CD14-positive monocyte (primary cell): ENCODE measurements around the gene OR52B2. TPM values are rescaled to one million over a fixed set of nuclear protein-coding genes. Genes with fewer than 3 reads are reported as not detected.

ENCODE experiments used
- DNase-seq, 3 donors: peaks; one replicate each; pipeline ENCODE4 v3.0.0-alpha.2; 2011 to 2022
- H2AFZ ChIP-seq: 2 replicates; pipeline ENCODE4 v1.6.0; 2012; ENCODE audit warnings: mild to moderate bottlenecking, low read depth, low read length, inconsistent platforms; ENCODE audit not compliant: insufficient read depth, poor library complexity, severe bottlenecking
- H3K27ac ChIP-seq, 2 donors: 1 replicate in 1 of 2; 2 replicates in 1 of 2; pipeline ENCODE4 v1.5.1; 2012 to 2013; ENCODE audit warnings: low read length in 2 of 2, control low read depth in 1 of 2, inconsistent platforms in 1 of 2, low read depth in 1 of 2, mild to moderate bottlenecking in 1 of 2
- H3K27me3 ChIP-seq, 2 donors: one replicate each; pipeline versions ENCODE4 v1.6.0 to v1.6.1; 2011 to 2013; ENCODE audit warnings: low read length in 2 of 2; ENCODE audit not compliant: control insufficient read depth in 2 of 2, insufficient read depth in 2 of 2
- H3K36me3 ChIP-seq, 2 donors: replicated peaks in 1 of 2; 1 replicate in 1 of 2; 2 replicates in 1 of 2; pipeline versions ENCODE4 v1.5.1 to v1.6.1; 2012 to 2013; ENCODE audit warnings: low read length in 2 of 2, control low read depth in 1 of 2, inconsistent platforms in 1 of 2, mild to moderate bottlenecking in 1 of 2; ENCODE audit not compliant: insufficient read depth in 2 of 2, control insufficient read depth in 1 of 2
- H3K4me1 ChIP-seq, 2 donors: 1 replicate in 1 of 2; 2 replicates in 1 of 2; pipeline versions ENCODE4 v1.5.1 to v1.6.1; 2012 to 2013; ENCODE audit warnings: low read length in 2 of 2, control low read depth in 1 of 2, inconsistent platforms in 1 of 2, mild to moderate bottlenecking in 1 of 2, moderate library complexity in 1 of 2; ENCODE audit not compliant: insufficient read depth in 2 of 2, control insufficient read depth in 1 of 2
- H3K4me2 ChIP-seq: replicated peaks from 2 replicates; pipeline ENCODE3; 2012; ENCODE audit warnings: low read length, moderate library complexity, mild to moderate bottlenecking; ENCODE audit not compliant: poor library complexity, severe bottlenecking; ENCODE audit errors: extremely low read depth
- H3K4me3 ChIP-seq, 3 experiments: fragments of 200-600 bp in 1 of 3; sonication (generic) in 1 of 3; replicated peaks in 1 of 3; 1 replicate in 2 of 3; 2 replicates in 1 of 3; pipeline ENCODE4 v1.5.1; 2011 to 2013; ENCODE audit warnings: low read length in 3 of 3, mild to moderate bottlenecking in 3 of 3, control low read depth in 2 of 3, low read depth in 2 of 3, inconsistent platforms in 1 of 3, moderate library complexity in 1 of 3
- H3K79me2 ChIP-seq: 2 replicates; pipeline ENCODE4 v1.6.0; 2012; ENCODE audit warnings: mild to moderate bottlenecking, control low read depth, inconsistent platforms, low read length, moderate library complexity; ENCODE audit not compliant: insufficient read depth
- H3K9ac ChIP-seq: 2 replicates; pipeline ENCODE4 v1.6.0; 2017; ENCODE audit warnings: low read length, mild to moderate bottlenecking; ENCODE audit not compliant: insufficient read depth, poor library complexity, severe bottlenecking
- H3K9me3 ChIP-seq, 2 donors: replicated peaks in 1 of 2; 1 replicate in 1 of 2; 2 replicates in 1 of 2; pipeline versions ENCODE4 v1.5.1 to v1.6.1; 2012 to 2013; ENCODE audit warnings: low read length in 2 of 2, control low read depth in 1 of 2; ENCODE audit not compliant: control insufficient read depth in 1 of 2, insufficient read depth in 1 of 2
- H4K20me1 ChIP-seq: 2 replicates; pipeline ENCODE4 v1.6.0; 2012; ENCODE audit warnings: mild to moderate bottlenecking, low read length, control low read depth, moderate library complexity; ENCODE audit not compliant: insufficient read depth
- H3K27ac Mint-ChIP-seq, 7 donors: one replicate each; pipeline ENCODE4 v1.8.0; 2020; ENCODE audit warnings: mild to moderate bottlenecking in 7 of 7, mixed read lengths in 7 of 7, moderate library complexity in 6 of 7, inconsistent platforms in 2 of 7
- H3K27me3 Mint-ChIP-seq, 3 donors: one replicate each; pipeline ENCODE4 v1.8.0; 2021 to 2022; ENCODE audit warnings: low read depth in 3 of 3, mild to moderate bottlenecking in 3 of 3, mixed read lengths in 3 of 3, moderate library complexity in 3 of 3, inconsistent platforms in 1 of 3
- H3K36me3 Mint-ChIP-seq, 2 donors: one replicate each; pipeline ENCODE4 v1.8.0; 2020; ENCODE audit warnings: mixed read lengths in 2 of 2, inconsistent platforms in 1 of 2, mild to moderate bottlenecking in 1 of 2
- H3K4me1 Mint-ChIP-seq: one replicate; pipeline ENCODE4 v1.8.0; 2020; ENCODE audit warnings: mild to moderate bottlenecking, mixed read lengths
- H3K4me3 Mint-ChIP-seq, 2 donors: one replicate each; pipeline ENCODE4 v1.8.0; 2020; ENCODE audit warnings: mild to moderate bottlenecking in 2 of 2, mixed read lengths in 2 of 2, moderate library complexity in 1 of 2
- H3K9me3 Mint-ChIP-seq, 7 donors: one replicate each; pipeline ENCODE4 v1.8.0; 2020 to 2022; ENCODE audit warnings: mixed read lengths in 7 of 7, mild to moderate bottlenecking in 6 of 7, moderate library complexity in 6 of 7, inconsistent platforms in 2 of 7
- CTCF ChIP-seq: fragments of 200-600 bp; IDR thresholded peaks from one replicate; pipeline ENCODE4 v1.8.0; 2022; ENCODE audit warnings: antibody characterized with exemption, mild to moderate bottlenecking
- WGBS: methylation state at CpG from one replicate; pipeline ENCODE4 v1.1.5; 2013; ENCODE audit warnings: missing lambda C conversion rate; ENCODE audit not compliant: insufficient coverage; 5-methylcytosine and 5-hydroxymethylcytosine counted together
- intact Hi-C, 2 donors: fragments of 100-400 bp; cut with micrococcal nuclease; formaldehyde crosslinking; loops; one replicate each; pipeline versions ENCODE4 v1.15.0 to v1.15.1; 2023
- polyA plus RNA-seq, 3 donors: library from polyadenylated mRNA; depleted of rRNA in 1 of 3; unstranded in 2 of 3; stranded (reverse) in 1 of 3; fragments of 300-500 nt in 2 of 3; fragments of >200 nt in 1 of 3; fragmentation: Illumina TruSeq in 2 of 3; gene quantifications; 1 replicate in 2 of 3; 2 replicates in 1 of 3; pipeline ENCODE4 v1.2.3, GENCODE V29; 2012 to 2021

OR52B2 gene
- polyA plus RNA-seq, 3 donors = not detected

DNA sequence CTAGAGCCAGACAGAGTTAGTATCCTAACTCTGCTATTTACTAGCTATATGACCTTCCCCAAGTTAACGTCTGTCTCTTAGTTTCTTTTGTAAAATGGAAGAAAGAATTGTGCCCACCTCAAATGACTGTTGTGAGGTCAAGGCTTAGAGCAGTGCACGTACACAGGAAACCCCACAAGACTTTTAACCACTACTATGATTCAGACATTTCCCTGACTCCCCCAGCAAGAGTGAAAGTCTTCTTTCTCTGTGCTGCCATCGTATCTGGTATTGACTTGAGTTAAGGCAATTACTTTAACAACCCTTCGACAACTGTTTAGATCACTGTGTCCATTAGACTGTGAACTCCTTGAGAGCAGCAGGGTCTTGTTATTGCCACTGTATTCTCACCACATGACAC lies 26.3 kb upstream of the OR52B2 start:
- no peak overlapping the region for H2AFZ ChIP-seq
- TF ChIP-seq CTCF = no peak
- peaks cover 0 to 3% (median 1%) of the 10 kb centered on the region in 3 donors for H3K27me3 Mint-ChIP-seq
- H3K27me3 ChIP-seq = no peaks in the 10 kb centered on the region
- peaks cover 15 to 39% of the 10 kb centered on the region in 2 donors for H3K36me3 Mint-ChIP-seq
- no peaks in the 10 kb centered on the region for H3K36me3 ChIP-seq
- H3K4me1 ChIP-seq = peaks cover 46 to 76% of the 10 kb centered on the region in 2 donors
- no peaks in the 10 kb centered on the region for H3K9me3 ChIP-seq
- H3K27ac Mint-ChIP-seq = peak overlapping the region in 3 of 7 donors; percentile 19 to 56 (median 46)
- H3K4me3 Mint-ChIP-seq = no peak overlapping the region
- H3K9me3 Mint-ChIP-seq = peaks cover 0 to 8% (median 2%) of the 10 kb centered on the region in 7 donors
- H3K4me2 ChIP-seq = no peak overlapping the region
- 20% methylated on average over 1 of the region's 4 CpGs for WGBS
- H4K20me1 ChIP-seq = no peaks in the 10 kb centered on the region
- H3K4me1 Mint-ChIP-seq = peaks cover 75% of the 10 kb centered on the region
- H3K9ac ChIP-seq = no peak overlapping the region
- H3K79me2 ChIP-seq = no peaks in the 10 kb centered on the region
- intact Hi-C loops = loop anchor here in 1 of 2 donors (10.0 kb wide), 1 partner anchor 62 kb away; no protein-coding TSS in a partner anchor
- H3K27ac ChIP-seq = peak overlapping the region in 1 of 2 donors; percentile 23
- peak in 1 of 3 donors; percentile 42 for DNase-seq
- H3K4me3 ChIP-seq = no peak overlapping the region

GRCh38 chr11:6194065-6194581 lies 24.0 kb upstream of the OR52B2 start:
- WGBS = no CpG with 5 or more reads among the region's 1 CpG
- TF ChIP-seq CTCF = no peak
- peak overlapping the region; percentile 25 for H2AFZ ChIP-seq
- Mint-ChIP-seq H3K27ac (peak overlapping the region; percentile 19 to 86 (median 63)), H3K36me3 (peaks cover 9 to 28% of the 10 kb centered on the region in 2 donors), H3K27me3 (peaks cover 0 to 2% (median 0%) of the 10 kb centered on the region in 3 donors), H3K4me1 (peaks cover 55% of the 10 kb centered on the region), H3K4me3 (no peak overlapping the region), H3K9me3 (peaks cover 0 to 5% (median 2%) of the 10 kb centered on the region in 7 donors)
- H3K4me3 ChIP-seq = no peak overlapping the region
- DNase-seq = peak in 1 of 3 donors; percentile 43
- H3K27me3 ChIP-seq = no peaks in the 10 kb centered on the region
- no peak overlapping the region for H3K9ac ChIP-seq
- intact Hi-C loops = loop anchor here in 1 of 2 donors (10.0 kb wide), 1 partner anchor 59 kb away; no protein-coding TSS in a partner anchor
- H3K27ac ChIP-seq = peak overlapping the region in 1 of 2 donors; percentile 53
- peaks cover 25 to 56% of the 10 kb centered on the region in 2 donors for H3K4me1 ChIP-seq
- no peaks in the 10 kb centered on the region for H3K36me3 ChIP-seq
- H3K9me3 ChIP-seq = no peaks in the 10 kb centered on the region
- no peaks in the 10 kb centered on the region for H4K20me1 ChIP-seq
- no peaks in the 10 kb centered on the region for H3K79me2 ChIP-seq
- H3K4me2 ChIP-seq = no peak overlapping the region
